ENCODE measurements around the gene LRRC4C. TPM values are rescaled to one million over a fixed set of nuclear protein-coding genes. Genes with fewer than 3 reads are reported as not detected.

LRRC4C gene
- total RNA-seq, 2 experiments from 2014 or later, result not detected

GRCh38 chr11:41498726-41499125 lies 39.3 kb upstream of the LRRC4C start:
- no peak for DNase-seq
- ChIA-PET POLR2A (no interaction called here), CTCF (no interaction called here)
- Histone ChIP-seq H3K4me3 (ENCODE audit: low read length) (no peak overlapping the region), H3K36me3 (ENCODE audit: insufficient read depth, low read length) (no peaks in the 10 kb centered on the region), H3K27ac (ENCODE audit: low read depth in 1 of 2, low read length in 2 of 2) (no peak overlapping the region), H3K27me3 (ENCODE audit: control insufficient read depth in 1 of 2, insufficient read depth in 2 of 2, low read length in 2 of 2) (no peaks in the 10 kb centered on the region), H3K4me1 (ENCODE audit: insufficient read depth, low read length) (no peaks in the 10 kb centered on the region), H3K9me3 (ENCODE audit: control insufficient read depth in 1 of 2, insufficient read depth in 1 of 2, low read length in 2 of 2) (peaks cover 0 to 5% of the 10 kb centered on the region in 2 experiments)
- no peaks in the 10 kb centered on the region for H3K27me3 Mint-ChIP-seq
- peaks cover 8% of the 10 kb centered on the region for H3K9me3 Mint-ChIP-seq
- TF ChIP-seq CTCF (IDR thresholded peaks at IDR 0.05), result no peak
- no peak overlapping the region for H3K27ac Mint-ChIP-seq
- H3K4me1 Mint-ChIP-seq (ENCODE audit: low read depth), result no peaks in the 10 kb centered on the region
- intact Hi-C loops (cut with DNase I, micrococcal nuclease), result no loop called here
- no peak overlapping the region for H3K4me3 Mint-ChIP-seq
- ATAC-seq (ENCODE audit: poor library complexity), result no peak
- no peaks in the 10 kb centered on the region for H3K36me3 Mint-ChIP-seq (ENCODE audit: low read depth)

- Histone ChIP-seq H3K27me3 (ENCODE audit: control insufficient read depth in 1 of 2, insufficient read depth in 2 of 2, low read length in 2 of 2) (no peaks in the 10 kb centered on the region), H3K9me3 (ENCODE audit: control insufficient read depth in 1 of 2, insufficient read depth in 1 of 2, low read length in 2 of 2) (peaks cover 0 to 5% of the 10 kb centered on the region in 2 experiments), H3K4me1 (ENCODE audit: insufficient read depth, low read length) (no peaks in the 10 kb centered on the region), H3K36me3 (ENCODE audit: insufficient read depth, low read length) (no peaks in the 10 kb centered on the region), H3K4me3 (ENCODE audit: low read length) (no peak overlapping the region), H3K27ac (ENCODE audit: low read depth in 1 of 2, low read length in 2 of 2) (no peak overlapping the region)
- ChIA-PET POLR2A (no interaction called here), CTCF (no interaction called here)
- H3K9me3 Mint-ChIP-seq, result peaks cover 9% of the 10 kb centered on the region
- DNase-seq (no peak), ATAC-seq (ENCODE audit: poor library complexity) (no peak)
- no peaks in the 10 kb centered on the region for H3K36me3 Mint-ChIP-seq (ENCODE audit: low read depth)
- no peaks in the 10 kb centered on the region for H3K27me3 Mint-ChIP-seq
- H3K4me1 Mint-ChIP-seq (ENCODE audit: low read depth), result no peaks in the 10 kb centered on the region
- intact Hi-C loops (cut with DNase I, micrococcal nuclease), result no loop called here
- H3K27ac Mint-ChIP-seq, result no peak overlapping the region
- no peak for TF ChIP-seq CTCF (IDR thresholded peaks at IDR 0.05)
- no peak overlapping the region for H3K4me3 Mint-ChIP-seq
Observed at GRCh38 chr11:41497974-41498373, 38.5 kb upstream of the LRRC4C start.

GRCh38 chr11:41494716-41495115 lies 35.3 kb upstream of the LRRC4C start:
- no peak for TF ChIP-seq CTCF (IDR thresholded peaks at IDR 0.05)
- H3K9me3 Mint-ChIP-seq, result peaks cover 5% of the 10 kb centered on the region
- H3K36me3 Mint-ChIP-seq (ENCODE audit: low read depth), result no peaks in the 10 kb centered on the region
- no peak for ATAC-seq (ENCODE audit: poor library complexity)
- Histone ChIP-seq H3K27ac (ENCODE audit: low read depth in 1 of 2, low read length in 2 of 2) (no peak overlapping the region), H3K27me3 (ENCODE audit: control insufficient read depth in 1 of 2, insufficient read depth in 2 of 2, low read length in 2 of 2) (no peaks in the 10 kb centered on the region), H3K9me3 (ENCODE audit: control insufficient read depth in 1 of 2, insufficient read depth in 1 of 2, low read length in 2 of 2) (peaks cover 4 to 7% of the 10 kb centered on the region in 2 experiments), H3K4me3 (ENCODE audit: low read length) (no peak overlapping the region), H3K36me3 (ENCODE audit: insufficient read depth, low read length) (no peaks in the 10 kb centered on the region), H3K4me1 (ENCODE audit: insufficient read depth, low read length) (no peaks in the 10 kb centered on the region)
- POLR2A ChIA-PET, result no interaction called here
- no peak for DNase-seq
- intact Hi-C loops (cut with DNase I, micrococcal nuclease), result no loop called here
- H3K4me1 Mint-ChIP-seq (ENCODE audit: low read depth), result no peaks in the 10 kb centered on the region
- H3K4me3 Mint-ChIP-seq, result no peak overlapping the region
- H3K27ac Mint-ChIP-seq, result no peak overlapping the region
- no peaks in the 10 kb centered on the region for H3K27me3 Mint-ChIP-seq
- CTCF ChIA-PET, result no interaction called here

All from CD4-positive, alpha-beta T cell (primary cell).